Measurements from ENCODE around the gene KRT222.

The KRT222 gene

GRCh38 chr17:40615068-40615840 is 49.7 kb downstream of the KRT222 start:
- no peak for DNase-seq (ENCODE audit: low read depth in 2 of 2)

DNA sequence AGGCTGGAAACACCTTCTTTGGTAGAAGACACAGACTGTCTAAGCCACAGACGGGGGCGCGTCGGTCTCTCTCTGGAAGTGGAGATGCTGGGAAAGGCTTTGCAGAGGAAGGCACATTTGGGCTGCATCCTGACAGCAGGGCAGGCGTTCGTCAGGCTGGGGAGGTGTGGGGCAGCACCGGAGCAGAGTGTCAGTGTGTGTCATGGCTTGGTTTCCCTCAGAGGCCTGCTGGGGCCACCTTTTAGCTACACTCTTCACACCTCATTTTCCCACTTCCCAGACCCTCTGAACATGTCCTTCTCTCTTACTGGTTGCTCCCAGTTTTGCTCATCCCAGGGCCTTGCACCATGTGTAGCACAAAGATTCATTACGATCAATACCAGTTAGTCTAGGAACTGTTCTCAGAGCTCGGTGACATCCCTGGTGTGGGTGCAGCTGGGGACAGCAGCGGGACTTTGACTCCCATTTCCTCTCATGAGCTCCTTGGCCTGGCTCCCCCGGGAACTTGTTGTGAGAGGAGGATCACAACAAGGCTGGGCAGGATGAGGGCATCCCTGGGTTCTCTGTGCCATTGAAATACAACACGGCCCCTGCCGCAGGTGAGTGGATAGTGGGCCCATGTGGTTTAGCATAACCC is 50.4 kb downstream of the KRT222 start:
- no peak for DNase-seq (ENCODE audit: low read depth in 2 of 2)

- DNase-seq (ENCODE audit: low read depth in 2 of 2), result no peak
Observed at GRCh38 chr17:40613467-40614154, 51.4 kb downstream of the KRT222 start.

- no peak for DNase-seq (ENCODE audit: low read depth in 2 of 2)
Observed at GRCh38 chr17:40612599-40613244, 52.3 kb downstream of the KRT222 start.

- no peak for DNase-seq (ENCODE audit: low read depth in 2 of 2)
Observed at GRCh38 chr17:40611840-40612474, 53.0 kb downstream of the KRT222 start.

DNA sequence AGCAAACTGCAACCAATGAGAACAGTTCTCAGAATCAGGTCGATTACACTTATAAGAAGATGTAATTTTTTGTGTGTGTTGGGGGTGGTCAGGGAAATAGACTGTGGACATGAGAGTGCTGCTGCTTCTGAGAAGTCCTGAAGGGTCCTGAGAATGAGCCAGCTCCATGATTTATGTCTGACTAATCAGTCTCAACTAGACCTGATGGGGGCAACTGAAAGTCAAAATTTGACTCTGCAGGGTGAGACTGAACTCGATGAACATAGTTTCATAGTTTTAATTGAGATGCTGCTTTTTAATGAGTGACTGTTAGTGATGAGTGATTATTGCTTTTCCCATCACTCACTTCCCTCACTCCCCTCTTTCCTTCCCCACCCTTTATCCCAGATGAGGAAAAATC is 54.6 kb downstream of the KRT222 start:
- DNase-seq (ENCODE audit: low read depth in 2 of 2), result no peak

DNA sequence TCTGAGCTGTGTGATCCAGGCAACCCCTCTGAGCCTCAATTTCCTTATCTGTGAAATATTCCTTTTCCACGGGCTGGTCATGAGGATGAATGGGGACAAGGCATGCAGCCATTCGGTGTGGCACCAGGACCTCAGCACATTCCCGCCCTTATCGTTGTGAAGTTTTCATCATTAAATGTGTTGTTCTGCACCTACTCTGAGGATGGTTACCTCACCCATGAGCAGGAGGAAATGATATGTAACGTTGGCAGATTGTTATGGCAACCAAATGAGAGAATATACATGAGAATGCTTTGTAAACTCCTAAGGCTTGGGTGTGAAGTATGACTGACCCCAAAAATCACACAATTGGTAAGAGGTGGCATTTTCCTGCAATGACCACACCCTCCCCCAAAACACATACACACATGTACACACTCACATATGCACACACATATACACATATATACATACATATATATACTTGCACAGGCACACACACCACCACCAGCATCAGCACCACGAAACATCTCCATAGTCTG is 56.9 kb downstream of the KRT222 start:
- DNase-seq (ENCODE audit: low read depth in 2 of 2), result no peak

DNA sequence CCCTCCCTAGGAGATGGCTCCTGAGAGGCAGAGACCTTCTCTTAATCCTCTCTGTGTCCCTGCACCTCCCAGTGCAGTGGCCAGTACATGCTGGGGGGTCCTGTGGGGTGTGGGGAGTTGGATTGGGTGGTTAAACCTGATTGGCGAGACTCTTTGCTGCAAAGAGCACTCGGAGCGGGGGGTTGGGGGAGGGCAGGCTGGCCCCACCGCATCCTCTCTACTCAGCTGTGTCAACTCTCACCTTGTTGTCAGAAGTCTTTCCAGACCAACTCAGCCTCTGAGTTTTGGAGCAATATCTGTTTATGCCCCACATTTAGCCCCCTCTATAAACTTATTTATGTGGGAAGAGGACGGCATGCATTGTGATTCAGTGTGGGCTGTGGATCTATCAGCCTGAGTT is 57.3 kb downstream of the KRT222 start:
- no peak for DNase-seq (ENCODE audit: low read depth in 2 of 2)

- DNase-seq (ENCODE audit: low read depth in 2 of 2), result no peak
Observed at GRCh38 chr17:40606548-40607353, 58.2 kb downstream of the KRT222 start.

- DNase-seq (ENCODE audit: low read depth in 2 of 2), result peak in 1 of 2 donors; percentile 59
Observed at GRCh38 chr17:40605306-40605705, 59.7 kb downstream of the KRT222 start.
